Stromal cell of bone marrow (primary cell): Measurements from ENCODE around the gene CHRNA5.

ENCODE experiments used
- DNase-seq: peaks from one replicate; pipeline ENCODE4 v3.0.0-alpha.2; 2012; ENCODE audit warnings: low read depth

Gene CHRNA5

GRCh38 chr15:78640527-78641101 is 75.3 kb downstream of the CHRNA5 start:
- no peak for DNase-seq

- DNase-seq: no peak
Observed at GRCh38 chr15:78641102-78641748, 75.9 kb downstream of the CHRNA5 start, which contains the start of gene CHRNB4. Gene CHRNB4, minus strand, starts transcription at chr15:78641210. Its CDS starts 77 bp downstream, at chr15:78641133.

GRCh38 chr15:78641749-78642275 is 76.5 kb downstream of the CHRNA5 start:
- no peak for DNase-seq

- no peak for DNase-seq
Observed at GRCh38 chr15:78642331-78642730, 77.0 kb downstream of the CHRNA5 start.
